NCI-H1417 treated with DMSO at 0.1 percent for 48 hours (cell line): Measurements from ENCODE around the gene DCHS2.

Experiments used
- DNase-seq: peaks from one replicate; lab custom pipeline; 2025; lab: John Stamatoyannopoulos, UW

Gene DCHS2

GRCh38 chr4:154489558-154490233, 1.9 kb downstream of the DCHS2 start:
- no peak for DNase-seq

- DNase-seq = no peak
Measured at GRCh38 chr4:154487145-154487544, 4.5 kb downstream of the DCHS2 start.

DNA sequence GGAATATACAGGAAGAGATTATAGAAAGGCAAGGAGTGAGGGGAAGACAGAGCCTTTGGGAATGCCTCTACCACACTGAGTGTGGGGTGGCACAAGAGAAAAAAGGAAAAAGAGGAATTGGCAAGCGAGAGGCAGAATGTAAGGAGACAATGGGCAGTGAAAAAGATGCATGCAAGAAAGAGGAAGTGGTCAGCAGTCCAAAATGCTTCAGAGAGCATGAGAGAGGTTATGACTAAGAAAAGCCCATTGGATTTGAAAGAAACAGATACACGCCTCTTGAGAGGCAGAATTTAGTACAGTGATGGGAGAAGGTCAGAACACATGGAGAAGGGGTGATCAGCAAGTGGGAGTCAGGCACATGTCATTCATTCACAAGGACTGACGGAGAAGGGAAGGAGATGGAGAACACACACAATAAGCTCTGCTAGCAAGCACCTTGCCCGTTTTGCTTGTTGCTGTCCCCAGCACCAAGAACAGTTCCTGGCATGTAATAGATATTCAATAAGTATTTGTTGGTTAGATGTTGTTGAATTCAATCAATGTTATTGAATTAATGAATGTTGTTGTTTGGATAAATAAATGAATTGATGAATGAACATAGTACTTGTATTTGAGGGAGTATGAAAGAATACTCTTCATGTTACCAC, 6.3 kb downstream of the DCHS2 start:
- no peak for DNase-seq

DNA sequence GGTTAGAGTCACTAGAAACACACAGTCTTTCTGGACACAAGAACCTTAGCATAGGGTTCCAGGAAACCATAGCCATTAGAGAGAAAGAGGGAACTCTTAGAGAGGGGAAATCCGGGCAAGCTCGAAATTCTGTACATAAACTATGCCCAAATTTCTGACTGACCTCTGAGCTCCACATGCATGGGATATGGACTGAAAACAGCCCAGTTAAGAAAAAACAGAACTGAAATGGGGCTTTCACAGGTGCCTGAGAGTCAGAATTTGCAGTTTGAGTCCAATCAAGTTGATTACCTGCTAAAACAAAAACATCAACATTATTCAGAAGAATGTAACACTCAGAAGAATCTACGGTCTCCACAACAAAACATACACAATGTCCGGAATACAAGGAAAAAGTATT, 13.1 kb downstream of the DCHS2 start:
- no peak for DNase-seq

- DNase-seq = no peak
Measured at GRCh38 chr4:154478128-154478527, 13.5 kb downstream of the DCHS2 start.

- DNase-seq = no peak
Measured at GRCh38 chr4:154476232-154476631, 15.4 kb downstream of the DCHS2 start.

DNA sequence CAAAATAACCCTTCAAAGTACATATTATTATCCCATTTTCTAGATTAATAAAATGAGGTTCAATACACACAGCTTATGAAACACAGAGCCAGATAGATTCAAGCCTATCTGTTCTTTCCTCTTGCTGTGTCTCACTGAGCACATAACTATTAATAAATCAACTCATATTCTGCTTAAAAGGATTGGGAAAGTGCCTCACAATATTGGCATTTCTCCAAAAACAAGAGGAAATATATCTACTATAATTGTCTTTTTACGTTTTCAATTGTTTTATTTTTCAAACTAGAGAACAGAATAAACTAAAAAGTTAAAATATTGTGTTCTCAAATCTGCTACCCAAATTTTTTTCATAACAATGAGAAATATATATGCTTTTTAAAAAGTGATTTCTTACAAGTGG, 15.8 kb downstream of the DCHS2 start:
- DNase-seq = no peak

- no peak for DNase-seq
Measured at GRCh38 chr4:154473497-154473896, 18.1 kb downstream of the DCHS2 start.

DNA sequence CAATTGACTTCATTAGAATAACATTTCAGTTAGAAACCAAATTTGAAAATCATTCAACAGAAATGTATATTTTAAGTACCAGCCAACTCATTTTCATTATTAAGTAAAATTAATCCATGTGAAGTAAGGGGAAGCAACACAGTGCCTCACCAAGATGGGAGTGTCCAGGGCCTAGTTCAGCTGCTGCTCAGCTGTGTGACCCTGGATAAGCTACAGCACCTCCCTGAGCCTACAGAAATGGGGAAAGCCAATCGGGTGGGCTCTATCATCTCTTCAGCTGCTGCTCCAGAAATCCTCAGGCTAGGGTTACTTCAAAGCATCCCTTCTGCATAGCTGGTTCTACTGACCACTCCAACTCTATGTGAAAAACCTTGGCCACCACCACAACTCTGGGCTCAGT, 18.7 kb downstream of the DCHS2 start:
- DNase-seq = no peak

GRCh38 chr4:154471526-154472331, 19.9 kb downstream of the DCHS2 start:
- no peak for DNase-seq

- no peak for DNase-seq
Measured at GRCh38 chr4:154471032-154471431, 20.6 kb downstream of the DCHS2 start.

DNA sequence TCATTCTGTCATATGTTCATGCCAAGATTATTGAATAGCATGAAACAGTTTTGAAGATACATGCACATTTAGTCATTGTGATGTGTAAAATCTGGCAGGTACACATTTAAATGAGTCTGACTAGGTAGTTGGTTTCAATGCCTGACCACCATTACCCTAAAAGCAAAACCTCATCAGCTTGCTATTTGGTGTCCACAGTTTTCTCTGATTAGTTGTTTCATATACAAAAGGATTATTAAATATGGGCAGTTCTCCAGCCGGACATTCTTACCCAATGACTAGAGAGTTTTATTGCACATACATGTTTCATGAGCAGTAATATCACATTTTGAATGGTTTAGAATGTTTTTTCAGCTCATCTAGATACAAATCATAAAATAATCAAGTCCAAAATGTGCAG, 23.7 kb downstream of the DCHS2 start:
- DNase-seq = no peak

DNA sequence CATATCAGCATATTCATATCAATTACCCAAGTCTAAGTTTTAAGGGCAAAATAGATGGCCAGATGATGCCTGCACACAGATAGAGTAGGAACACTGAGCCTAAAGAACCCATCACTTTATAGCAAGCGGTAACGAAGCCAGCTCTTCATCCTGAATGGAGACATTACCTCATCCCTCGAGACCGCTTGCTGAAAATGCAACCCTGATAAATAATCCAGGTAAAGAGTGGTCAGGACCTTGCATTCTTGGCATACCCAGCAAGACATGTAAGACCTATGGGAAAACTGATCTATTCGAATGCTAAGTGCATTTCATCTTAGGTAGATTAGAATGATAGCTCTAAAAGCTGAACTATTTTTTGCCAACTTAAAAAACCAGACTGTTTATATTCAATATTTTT, 25.3 kb downstream of the DCHS2 start:
- DNase-seq = no peak

DNA sequence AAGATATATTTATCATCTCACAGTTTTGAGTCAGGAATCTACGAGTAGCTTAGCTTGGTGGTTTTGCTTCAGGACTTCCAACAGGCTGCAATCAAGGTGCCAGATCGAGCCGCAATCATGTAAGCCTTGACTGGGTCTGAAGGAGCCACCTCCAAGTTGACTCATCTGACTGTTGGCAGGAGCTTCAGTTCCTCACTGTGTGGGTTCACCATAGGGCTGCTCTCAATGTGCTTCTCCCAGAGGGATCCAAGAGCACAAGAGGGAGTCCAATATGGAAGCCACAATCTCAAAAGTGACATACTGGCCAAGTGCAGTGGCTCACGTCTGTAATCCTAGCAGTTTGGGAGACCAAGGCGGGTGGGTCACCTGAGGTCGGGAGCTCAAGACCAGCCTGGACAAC, 26.5 kb downstream of the DCHS2 start:
- no peak for DNase-seq

GRCh38 chr4:154464654-154465053, 26.9 kb downstream of the DCHS2 start:
- no peak for DNase-seq

GRCh38 chr4:154462081-154462810, 29.4 kb downstream of the DCHS2 start:
- DNase-seq = no peak

- DNase-seq = peak; percentile 46
Measured at GRCh38 chr4:154457471-154457870, 34.1 kb downstream of the DCHS2 start.

DNA sequence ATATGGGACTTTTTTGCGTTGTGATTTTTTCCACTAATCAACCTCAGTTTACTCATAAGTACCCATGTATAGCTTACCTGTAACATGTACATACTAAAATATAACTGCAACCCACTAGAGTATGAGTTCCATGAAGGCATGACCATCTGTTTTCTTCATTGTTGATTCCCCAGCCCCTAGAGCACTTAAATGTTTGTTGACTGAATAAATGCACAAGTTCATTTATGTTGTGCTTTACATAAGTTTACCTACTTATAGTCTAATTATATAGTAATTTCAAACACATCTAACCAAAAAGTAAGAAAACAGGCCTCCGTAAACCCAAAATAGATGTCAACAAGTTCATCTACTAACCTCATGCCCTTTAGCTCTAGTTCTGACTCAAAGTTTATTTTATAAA, 34.7 kb downstream of the DCHS2 start:
- DNase-seq = no peak

- DNase-seq = no peak
Measured at GRCh38 chr4:154456240-154456639, 35.4 kb downstream of the DCHS2 start.

GRCh38 chr4:154455111-154455510, 36.5 kb downstream of the DCHS2 start:
- DNase-seq = no peak

- no peak for DNase-seq
Measured at GRCh38 chr4:154454710-154455109, 36.9 kb downstream of the DCHS2 start.

GRCh38 chr4:154452798-154453346, 38.7 kb downstream of the DCHS2 start:
- no peak for DNase-seq
